ENCODE data around the gene ETS1. TPM values are rescaled to one million over a fixed set of nuclear protein-coding genes. Genes with fewer than 3 reads are reported as not detected.
A peak's percentile ranks its signal among the peaks of the same experiment; 100 is the strongest.

Gene ETS1
- total RNA-seq, 4 donors from 2014 or later, result 39.5 to 74.4 (median 59.7) TPM

- peak; percentile 80 for DNase-seq (ENCODE audit: extremely low spot score)
- H3K27me3 ChIP-seq, result no peaks in the 10 kb centered on the region
- 56% methylated on average over 10 of the region's 10 CpGs for WGBS
- peaks cover 0 to 16% (median 7%) of the 10 kb centered on the region in 4 donors for H3K36me3 ChIP-seq
- intact Hi-C loops (cut with DNase I), result no loop called here
- peaks cover 81 to 96% (median 87%) of the 10 kb centered on the region in 4 donors for H3K4me1 ChIP-seq
- TF ChIP-seq CTCF (IDR thresholded peaks at IDR 0.05) (no peak), POLR2A (IDR thresholded peaks at IDR 0.05; ENCODE audit: low read depth) (no peak), EP300 (IDR thresholded peaks at IDR 0.05) (no peak), POLR2AphosphoS5 (IDR thresholded peaks at IDR 0.05) (no peak)
- H3K4me3 ChIP-seq, result peak overlapping the region; percentile 67 to 88 (median 79)
- peak overlapping the region in 2 of 4 donors; percentile 55 to 91 for H3K27ac ChIP-seq (replicated peaks in 1 of 4)
- H3K9me3 ChIP-seq, result no peaks in the 10 kb centered on the region
Observed at GRCh38 chr11:128515826-128516778, 71.3 kb downstream of the ETS1 start.

- no peaks in the 10 kb centered on the region for H3K9me3 ChIP-seq
- peak overlapping the region in 3 of 4 donors; percentile 12 to 91 (median 18) for H3K27ac ChIP-seq (replicated peaks in 1 of 4)
- 75% methylated on average over 6 of the region's 6 CpGs for WGBS
- DNase-seq (ENCODE audit: extremely low spot score), result no peak
- H3K4me1 ChIP-seq, result peaks cover 91 to 96% (median 94%) of the 10 kb centered on the region in 4 donors
- no peaks in the 10 kb centered on the region for H3K27me3 ChIP-seq
- peaks cover 0 to 16% (median 7%) of the 10 kb centered on the region in 4 donors for H3K36me3 ChIP-seq
- TF ChIP-seq CTCF (IDR thresholded peaks at IDR 0.05) (no peak), POLR2A (IDR thresholded peaks at IDR 0.05; ENCODE audit: low read depth) (no peak), POLR2AphosphoS5 (IDR thresholded peaks at IDR 0.05) (no peak), EP300 (IDR thresholded peaks at IDR 0.05) (no peak)
- peak overlapping the region in 1 of 4 donors; percentile 67 for H3K4me3 ChIP-seq
- intact Hi-C loops (cut with DNase I), result no loop called here
Observed at GRCh38 chr11:128515086-128515485, 72.3 kb downstream of the ETS1 start.

- WGBS, result 79% methylated on average over 6 of the region's 6 CpGs
- TF ChIP-seq CTCF (IDR thresholded peaks at IDR 0.05) (no peak), EP300 (IDR thresholded peaks at IDR 0.05) (no peak), POLR2A (IDR thresholded peaks at IDR 0.05; ENCODE audit: low read depth) (no peak), POLR2AphosphoS5 (IDR thresholded peaks at IDR 0.05) (no peak)
- Histone ChIP-seq H3K27me3 (no peaks in the 10 kb centered on the region), H3K4me1 (peaks cover 91 to 100% (median 96%) of the 10 kb centered on the region in 4 donors), H3K36me3 (peaks cover 0 to 16% (median 7%) of the 10 kb centered on the region in 4 donors), H3K9me3 (no peaks in the 10 kb centered on the region), H3K27ac (replicated peaks in 1 of 4) (peak overlapping the region in 1 of 4 donors; percentile 17), H3K4me3 (no peak overlapping the region)
- intact Hi-C loops (cut with DNase I), result no loop called here
- DNase-seq (ENCODE audit: extremely low spot score), result no peak
Observed at GRCh38 chr11:128513915-128514681, 73.3 kb downstream of the ETS1 start.

- intact Hi-C loops (cut with DNase I), result no loop called here
- DNase-seq (ENCODE audit: extremely low spot score), result no peak
- no peak for TF ChIP-seq EP300 (IDR thresholded peaks at IDR 0.05)
- TF ChIP-seq POLR2A (IDR thresholded peaks at IDR 0.05; ENCODE audit: low read depth), result no peak
- TF ChIP-seq POLR2AphosphoS5 (IDR thresholded peaks at IDR 0.05), result no peak
- TF ChIP-seq CTCF (IDR thresholded peaks at IDR 0.05), result no peak
- peak overlapping the region in 1 of 4 donors; percentile 1 for H3K27ac ChIP-seq (replicated peaks in 1 of 4)
- peaks cover 0 to 16% (median 7%) of the 10 kb centered on the region in 4 donors for H3K36me3 ChIP-seq
- H3K4me3 ChIP-seq, result peak overlapping the region in 1 of 4 donors; percentile 17
- peaks cover 91 to 100% (median 96%) of the 10 kb centered on the region in 4 donors for H3K4me1 ChIP-seq
- H3K27me3 ChIP-seq, result no peaks in the 10 kb centered on the region
- 91% methylated on average over 10 of the region's 14 CpGs for WGBS
- no peaks in the 10 kb centered on the region for H3K9me3 ChIP-seq
Observed at GRCh38 chr11:128512474-128512996, 74.8 kb downstream of the ETS1 start.
